Stimulated activated memory B cell treated with anti-CD40 and anti-IgM and Interleukin-4, amounts not matched to agents 10 μg/mL and 1 μg/mL and 100 μg/mL, for 72 hours (primary cell): ENCODE results near the gene SLC25A11.

ENCODE experiments used
- ATAC-seq: fragments of 150-1000 bp; cut with Tn5 transposase; 2 replicates; pipeline ENCODE4 v1.10.0; 2021
- H3K27ac Mint-ChIP-seq: one replicate; pipeline ENCODE4 v1.8.0; 2022; ENCODE audit warnings: mild to moderate bottlenecking, mixed read lengths
- H3K27me3 Mint-ChIP-seq: one replicate; pipeline ENCODE4 v1.8.0; 2022; ENCODE audit warnings: mixed read lengths
- H3K36me3 Mint-ChIP-seq: one replicate; pipeline ENCODE4 v1.8.0; 2022; ENCODE audit warnings: mixed read lengths
- H3K4me1 Mint-ChIP-seq: one replicate; pipeline ENCODE4 v1.8.0; 2022; ENCODE audit warnings: mixed read lengths
- H3K4me3 Mint-ChIP-seq: one replicate; pipeline ENCODE4 v1.8.0; 2022; ENCODE audit warnings: mild to moderate bottlenecking, moderate library complexity, mixed read lengths
- H3K9me3 Mint-ChIP-seq: one replicate; pipeline ENCODE4 v1.8.0; 2022; ENCODE audit warnings: mixed read lengths

The SLC25A11 gene

DNA sequence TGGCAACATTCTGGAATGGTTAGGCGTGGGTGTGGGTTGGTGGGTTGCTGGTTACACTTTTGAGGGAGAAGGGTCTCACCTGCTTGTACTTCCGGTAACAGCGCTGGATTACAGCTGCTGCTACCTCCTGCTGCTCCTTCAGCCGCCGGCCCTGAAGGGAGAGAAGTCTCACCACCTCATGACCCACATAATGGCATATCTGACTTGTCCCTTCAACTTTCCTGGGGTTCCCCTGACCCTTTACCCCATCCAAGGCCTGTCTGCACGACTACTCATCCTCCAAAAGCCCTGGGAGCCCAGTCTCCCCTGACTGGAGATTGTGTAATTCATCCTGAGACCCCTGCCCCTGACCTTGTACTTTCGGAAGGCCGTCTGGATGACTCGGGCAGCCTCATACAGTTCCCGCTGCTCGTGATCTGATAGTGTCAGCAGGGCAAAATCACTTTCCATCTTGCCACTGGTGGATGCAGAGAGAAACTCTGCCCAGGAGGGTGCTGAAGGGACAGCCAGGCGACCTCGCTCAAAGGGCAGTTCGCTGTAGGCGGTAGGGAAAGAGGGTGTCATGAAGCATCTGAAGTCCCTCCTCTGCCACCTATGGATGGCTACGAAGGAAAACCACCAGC is 29.8 kb upstream of the SLC25A11 start:
- no peaks in the 10 kb centered on the region for H3K27me3 Mint-ChIP-seq
- no peaks in the 10 kb centered on the region for H3K9me3 Mint-ChIP-seq
- ATAC-seq = no peak
- H3K4me3 Mint-ChIP-seq = no peak overlapping the region
- peaks cover 15% of the 10 kb centered on the region for H3K4me1 Mint-ChIP-seq
- H3K36me3 Mint-ChIP-seq = peaks cover 49% of the 10 kb centered on the region
- H3K27ac Mint-ChIP-seq = no peak overlapping the region

DNA sequence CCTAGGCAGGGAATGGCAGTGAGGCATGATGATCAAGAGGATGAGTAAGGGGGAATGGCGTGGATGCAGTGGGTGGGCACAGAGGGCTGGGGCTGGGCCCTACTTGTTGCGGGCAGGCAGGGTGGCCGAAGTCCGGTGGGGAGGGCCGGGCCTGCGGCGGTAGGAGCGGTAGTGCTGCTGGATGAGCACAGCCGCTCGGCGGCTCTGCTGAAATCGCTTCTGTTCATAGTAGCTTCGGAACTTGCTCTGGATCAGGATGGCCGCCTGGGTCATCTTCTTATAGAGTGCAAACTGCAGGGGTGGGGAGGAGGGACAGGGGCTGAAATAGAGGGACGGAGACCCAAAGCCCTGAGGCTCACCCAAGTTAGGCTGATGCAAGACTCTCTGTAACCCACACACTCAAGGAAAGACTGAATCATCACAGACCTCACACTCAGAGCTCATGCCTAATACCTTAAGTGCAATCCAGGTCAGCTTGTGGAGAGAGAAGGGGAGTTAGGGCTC is 29.3 kb upstream of the SLC25A11 start:
- H3K27me3 Mint-ChIP-seq = no peaks in the 10 kb centered on the region
- no peak overlapping the region for H3K27ac Mint-ChIP-seq
- ATAC-seq = no peak
- H3K4me3 Mint-ChIP-seq = no peak overlapping the region
- peaks cover 15% of the 10 kb centered on the region for H3K4me1 Mint-ChIP-seq
- H3K36me3 Mint-ChIP-seq = peaks cover 43% of the 10 kb centered on the region
- H3K9me3 Mint-ChIP-seq = no peaks in the 10 kb centered on the region

DNA sequence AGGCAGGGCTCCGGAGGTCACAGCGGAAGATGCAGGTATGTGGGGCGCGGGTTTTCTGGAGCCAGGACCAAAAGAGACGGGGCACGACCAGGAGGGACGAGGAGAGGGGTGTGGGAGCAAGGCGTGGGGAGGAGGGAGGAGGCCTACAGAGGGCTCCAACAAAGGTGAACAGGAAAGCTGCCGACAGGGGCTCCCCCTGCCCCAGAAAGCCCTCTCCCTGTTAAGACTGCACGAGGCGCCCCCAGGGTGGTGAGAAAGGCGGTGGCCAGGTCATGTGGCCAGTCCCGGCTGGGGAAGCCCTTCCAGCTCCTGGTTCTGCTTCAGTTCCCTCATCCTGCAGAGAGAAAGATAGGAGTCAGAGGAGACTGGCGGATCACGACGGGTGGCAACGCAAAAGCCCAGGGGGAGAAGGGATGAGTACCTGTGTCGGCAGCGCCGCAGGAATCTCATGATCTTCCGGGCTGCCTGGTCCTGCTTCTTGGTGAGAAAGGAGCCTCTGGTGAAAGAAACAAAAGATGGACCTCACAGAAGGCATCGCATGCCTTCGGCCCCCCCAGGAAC is 28.7 kb upstream of the SLC25A11 start:
- ATAC-seq = no peak
- H3K4me3 Mint-ChIP-seq = no peak overlapping the region
- no peaks in the 10 kb centered on the region for H3K27me3 Mint-ChIP-seq
- H3K27ac Mint-ChIP-seq = no peak overlapping the region
- peaks cover 15% of the 10 kb centered on the region for H3K4me1 Mint-ChIP-seq
- H3K36me3 Mint-ChIP-seq = peaks cover 38% of the 10 kb centered on the region
- H3K9me3 Mint-ChIP-seq = no peaks in the 10 kb centered on the region

GRCh38 chr17:4967539-4968485 is 28.0 kb upstream of the SLC25A11 start, which contains the start of gene SPAG7:
Gene SPAG7, minus strand, starts transcription at chr17:4967817. Its CDS starts 13 bp downstream, at chr17:4967804.
- Mint-ChIP-seq H3K9me3 (no peaks in the 10 kb centered on the region), H3K36me3 (peaks cover 30% of the 10 kb centered on the region), H3K4me3 (no peak within 1 kb of the TSS), H3K4me1 (peaks cover 15% of the 10 kb centered on the region), H3K27ac (no peak within 1 kb of the TSS), H3K27me3 (no peaks in the 10 kb centered on the region)
- peak; percentile 83 for ATAC-seq

GRCh38 chr17:4966844-4967538 is 27.1 kb upstream of the SLC25A11 start:
- ATAC-seq = peak; percentile 94
- Mint-ChIP-seq H3K9me3 (no peaks in the 10 kb centered on the region), H3K36me3 (peaks cover 25% of the 10 kb centered on the region), H3K4me3 (no peak overlapping the region), H3K4me1 (peaks cover 15% of the 10 kb centered on the region), H3K27ac (no peak overlapping the region), H3K27me3 (no peaks in the 10 kb centered on the region)

GRCh38 chr17:4965311-4965986 is 25.6 kb upstream of the SLC25A11 start:
- Mint-ChIP-seq H3K4me1 (peaks cover 15% of the 10 kb centered on the region), H3K27me3 (no peaks in the 10 kb centered on the region), H3K4me3 (no peak overlapping the region), H3K36me3 (peaks cover 21% of the 10 kb centered on the region), H3K9me3 (no peaks in the 10 kb centered on the region), H3K27ac (no peak overlapping the region)
- ATAC-seq = no peak

DNA sequence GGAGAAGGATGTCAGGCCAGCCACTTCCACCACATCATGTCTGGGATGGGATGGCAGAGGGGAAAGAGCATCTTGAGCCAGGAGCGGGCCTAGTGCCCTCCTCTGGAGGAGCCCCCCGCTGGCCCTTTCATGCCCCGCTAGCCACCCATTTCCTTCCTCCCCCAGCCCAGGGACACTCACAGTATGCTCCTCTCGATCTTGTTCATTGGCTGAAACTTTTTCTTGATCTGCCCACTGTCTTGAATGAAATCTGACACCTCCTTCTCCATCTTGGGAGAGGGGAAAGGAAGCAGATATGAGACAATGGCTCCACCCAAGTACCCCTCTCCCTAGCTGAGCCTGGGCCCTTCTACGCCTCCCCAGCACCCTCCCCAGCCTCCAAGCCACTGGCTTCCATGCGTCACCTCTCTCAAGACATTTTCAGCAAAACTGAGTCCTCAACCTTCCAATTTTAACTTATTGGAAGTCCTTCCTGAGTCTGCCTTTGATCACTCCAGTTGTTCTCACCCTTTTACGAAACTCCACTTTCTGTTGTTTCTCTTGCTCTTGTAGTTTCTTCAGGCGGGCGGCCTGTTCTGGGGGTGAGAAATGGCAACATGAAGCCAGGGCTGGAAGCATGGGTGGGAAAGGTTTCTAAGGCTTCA is 20.6 kb upstream of the SLC25A11 start:
- Mint-ChIP-seq H3K4me1 (peaks cover 17% of the 10 kb centered on the region), H3K4me3 (no peak overlapping the region), H3K27me3 (no peaks in the 10 kb centered on the region), H3K36me3 (peaks cover 48% of the 10 kb centered on the region), H3K27ac (no peak overlapping the region), H3K9me3 (no peaks in the 10 kb centered on the region)
- no peak for ATAC-seq

DNA sequence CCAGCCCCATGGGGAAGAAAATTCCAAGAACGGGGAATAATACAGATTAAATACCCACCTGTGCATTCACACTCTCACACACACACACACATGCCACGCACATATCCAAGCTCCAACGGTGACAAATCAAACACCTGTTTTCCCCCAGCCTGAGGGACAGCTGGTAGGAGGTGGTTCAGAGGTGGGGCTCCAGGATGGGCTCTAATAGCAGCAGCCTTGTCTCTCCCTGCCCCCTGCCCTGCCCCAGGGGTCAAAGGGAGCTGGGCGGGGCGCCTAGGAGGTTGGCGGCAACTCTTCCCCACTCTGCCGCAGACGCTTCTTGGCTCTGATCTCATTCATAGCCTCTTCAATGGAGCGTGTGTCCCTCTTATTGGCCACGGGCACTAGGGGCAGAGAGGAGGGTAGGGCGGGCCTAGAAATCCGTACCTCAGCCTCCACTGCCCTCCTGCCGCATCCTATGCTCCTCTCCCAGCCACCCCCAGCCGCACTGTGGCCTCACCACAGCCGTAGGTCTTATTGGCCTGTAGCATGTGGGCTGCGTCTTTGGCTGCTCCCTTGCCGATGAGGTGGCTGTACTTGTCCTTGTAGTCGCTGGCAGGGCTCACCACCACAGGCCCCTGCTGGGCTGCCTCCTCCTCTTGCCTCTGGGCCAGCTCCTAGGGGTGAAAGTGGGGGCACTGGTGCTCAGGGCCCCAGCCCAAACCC is 19.6 kb upstream of the SLC25A11 start:
- H3K27ac Mint-ChIP-seq = peak overlapping the region; percentile 39
- peaks cover 44% of the 10 kb centered on the region for H3K36me3 Mint-ChIP-seq
- H3K9me3 Mint-ChIP-seq = no peaks in the 10 kb centered on the region
- ATAC-seq = no peak
- no peaks in the 10 kb centered on the region for H3K27me3 Mint-ChIP-seq
- peaks cover 12% of the 10 kb centered on the region for H3K4me1 Mint-ChIP-seq
- no peak overlapping the region for H3K4me3 Mint-ChIP-seq

DNA sequence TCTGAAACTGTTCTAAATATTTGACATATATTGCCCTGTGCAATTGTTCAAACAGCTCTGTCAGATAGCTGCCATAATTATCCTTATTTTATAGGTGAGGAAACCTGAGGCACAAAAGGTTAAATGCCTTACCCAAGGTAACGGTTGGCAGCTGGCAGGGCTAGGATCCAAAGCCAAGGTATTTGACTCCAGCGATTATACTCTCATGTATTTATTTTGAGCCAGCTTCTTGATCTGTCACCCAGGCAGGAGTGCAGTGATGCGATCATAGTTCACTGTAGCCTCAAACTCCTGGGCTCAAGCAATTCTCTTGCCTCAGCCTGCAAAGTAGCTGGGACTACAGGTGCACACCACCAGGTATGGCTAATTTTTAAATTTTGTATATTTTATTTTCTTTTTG is 18.3 kb upstream of the SLC25A11 start:
- no peak overlapping the region for H3K27ac Mint-ChIP-seq
- no peaks in the 10 kb centered on the region for H3K9me3 Mint-ChIP-seq
- H3K36me3 Mint-ChIP-seq = peaks cover 44% of the 10 kb centered on the region
- no peak for ATAC-seq
- H3K27me3 Mint-ChIP-seq = no peaks in the 10 kb centered on the region
- peaks cover 12% of the 10 kb centered on the region for H3K4me1 Mint-ChIP-seq
- H3K4me3 Mint-ChIP-seq = no peak overlapping the region

DNA sequence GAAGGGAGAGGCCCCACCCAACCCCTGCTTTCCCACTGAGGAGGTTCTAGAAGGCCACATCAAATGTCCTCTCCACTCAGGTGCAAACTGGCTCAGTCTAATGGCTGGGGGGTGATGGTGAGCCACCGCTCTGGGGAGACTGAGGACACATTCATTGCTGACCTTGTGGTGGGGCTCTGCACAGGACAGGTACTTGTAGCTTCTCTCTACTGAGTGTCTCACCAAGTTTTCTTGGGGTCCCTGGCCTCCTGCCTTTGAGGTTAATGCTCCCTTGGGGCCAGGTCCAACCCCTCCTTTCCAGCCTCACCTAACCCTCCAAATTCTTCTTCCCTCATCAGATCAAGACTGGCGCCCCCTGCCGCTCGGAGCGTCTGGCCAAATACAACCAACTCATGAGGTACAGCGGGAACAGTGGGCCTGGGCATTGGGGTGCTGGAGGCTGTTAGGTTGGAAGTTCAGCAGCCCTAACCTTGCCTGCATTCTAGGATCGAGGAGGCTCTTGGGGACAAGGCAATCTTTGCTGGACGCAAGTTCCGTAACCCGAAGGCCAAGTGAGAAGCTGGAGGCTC is 16.7 kb upstream of the SLC25A11 start:
- Mint-ChIP-seq H3K9me3 (no peaks in the 10 kb centered on the region), H3K4me1 (peaks cover 18% of the 10 kb centered on the region), H3K4me3 (no peak overlapping the region), H3K27ac (peak overlapping the region; percentile 54), H3K36me3 (peaks cover 44% of the 10 kb centered on the region), H3K27me3 (no peaks in the 10 kb centered on the region)
- no peak for ATAC-seq

- Mint-ChIP-seq H3K4me1 (peaks cover 32% of the 10 kb centered on the region), H3K27ac (no peak overlapping the region), H3K4me3 (no peak overlapping the region), H3K27me3 (no peaks in the 10 kb centered on the region), H3K36me3 (peaks cover 35% of the 10 kb centered on the region), H3K9me3 (no peaks in the 10 kb centered on the region)
- no peak for ATAC-seq
Observed at GRCh38 chr17:4955091-4955490, 15.2 kb upstream of the SLC25A11 start.

- ATAC-seq = no peak
- H3K9me3 Mint-ChIP-seq = no peaks in the 10 kb centered on the region
- peaks cover 23% of the 10 kb centered on the region for H3K36me3 Mint-ChIP-seq
Observed at GRCh38 chr17:4953451-4953961, 13.7 kb upstream of the SLC25A11 start.

DNA sequence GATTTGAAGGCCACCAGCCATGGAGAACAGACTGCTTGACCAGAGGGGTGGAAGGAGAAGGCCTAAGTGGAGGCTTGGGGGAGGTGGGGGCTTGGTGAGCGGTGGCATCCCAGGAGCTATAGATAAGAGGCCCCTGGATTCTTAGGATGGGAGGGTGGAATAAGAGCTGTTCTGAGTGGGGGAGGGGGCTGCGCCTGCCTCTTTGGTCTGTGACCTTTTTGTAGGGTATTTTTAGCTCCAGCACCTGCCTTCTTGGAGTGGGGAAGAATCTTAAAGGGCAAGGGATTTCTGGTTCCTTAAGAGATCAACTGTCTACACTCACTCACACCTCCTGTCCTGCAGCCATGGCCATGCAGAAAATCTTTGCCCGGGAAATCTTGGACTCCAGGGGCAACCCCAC is 11.6 kb upstream of the SLC25A11 start:
- Mint-ChIP-seq H3K4me1 (peaks cover 33% of the 10 kb centered on the region), H3K27me3 (no peaks in the 10 kb centered on the region), H3K9me3 (no peaks in the 10 kb centered on the region), H3K36me3 (peaks cover 23% of the 10 kb centered on the region), H3K4me3 (peak overlapping the region; percentile 87), H3K27ac (peak overlapping the region; percentile 92)
- no peak for ATAC-seq

More at GRCh38 chr17:4953451-4953961, 13.7 kb upstream of the SLC25A11 start:
- H3K27me3 Mint-ChIP-seq = no peaks in the 10 kb centered on the region
- peaks cover 31% of the 10 kb centered on the region for H3K4me1 Mint-ChIP-seq
- H3K4me3 Mint-ChIP-seq = no peak overlapping the region
- H3K27ac Mint-ChIP-seq = no peak overlapping the region
